NCI-H345 treated with DMSO at 0.1 percent for 48 hours (cell line): ENCODE data around the gene U2AF2.

Source experiments
- DNase-seq: peaks from one replicate; lab custom pipeline; 2025; ENCODE audit not compliant: unreplicated experiment; lab: John Stamatoyannopoulos, UW

The U2AF2 gene

GRCh38 chr19:55654323-55654867 lies 440 bp upstream of the U2AF2 start:
- peak; percentile 87 for DNase-seq

- DNase-seq = no peak
Measured at GRCh38 chr19:55655648-55656040, 809 bp downstream of the U2AF2 start.

- DNase-seq = no peak
Measured at GRCh38 chr19:55656552-55656951, 1.7 kb downstream of the U2AF2 start.

- no peak for DNase-seq
Measured at GRCh38 chr19:55656988-55657747, 2.3 kb downstream of the U2AF2 start.

- no peak for DNase-seq
Measured at GRCh38 chr19:55658846-55659459, 4.1 kb downstream of the U2AF2 start.

- no peak for DNase-seq
Measured at GRCh38 chr19:55659822-55660221, 5.0 kb downstream of the U2AF2 start.

- no peak for DNase-seq
Measured at GRCh38 chr19:55660404-55660803, 5.6 kb downstream of the U2AF2 start.

- DNase-seq = no peak
Measured at GRCh38 chr19:55660991-55661390, 6.2 kb downstream of the U2AF2 start.

GRCh38 chr19:55661826-55662225 lies 7.0 kb downstream of the U2AF2 start:
- DNase-seq = no peak

GRCh38 chr19:55663846-55664536 lies 9.2 kb downstream of the U2AF2 start:
- no peak for DNase-seq

GRCh38 chr19:55666343-55667005 lies 11.6 kb downstream of the U2AF2 start:
- no peak for DNase-seq

GRCh38 chr19:55667006-55667381 lies 12.2 kb downstream of the U2AF2 start:
- DNase-seq = no peak

- no peak for DNase-seq
Measured at GRCh38 chr19:55667511-55667910, 12.7 kb downstream of the U2AF2 start.

GRCh38 chr19:55667958-55668357 lies 13.1 kb downstream of the U2AF2 start:
- DNase-seq = no peak

- no peak for DNase-seq
Measured at GRCh38 chr19:55668603-55669348, 13.9 kb downstream of the U2AF2 start.

GRCh38 chr19:55669418-55670279 lies 14.8 kb downstream of the U2AF2 start:
- DNase-seq = no peak

GRCh38 chr19:55670280-55671053 lies 15.6 kb downstream of the U2AF2 start:
- no peak for DNase-seq

- no peak for DNase-seq
Measured at GRCh38 chr19:55671054-55671378, 16.2 kb downstream of the U2AF2 start.

- DNase-seq = no peak
Measured at GRCh38 chr19:55672418-55672817, 17.6 kb downstream of the U2AF2 start.
